ENCODE data around the gene TEX101.

The TEX101 gene

GRCh38 chr19:43438291-43439031 lies 23.8 kb downstream of the TEX101 start:
- H3K27ac ChIP-seq (ENCODE audit: low read depth, low read length), result no peak overlapping the region
- no peaks in the 10 kb centered on the region for H3F3A ChIP-seq (ENCODE audit: control insufficient read depth, insufficient read depth)
- H4K20me1 ChIP-seq (ENCODE audit: control insufficient read depth, insufficient read depth, low read depth, low read length), result no peaks in the 10 kb centered on the region
- H3K4me3 ChIP-seq (ENCODE audit: low read length), result peak overlapping the region; percentile 24; the same call in 1 of the 2 replicates
- H3K36me3 ChIP-seq (ENCODE audit: control insufficient read depth, low read length), result no peaks in the 10 kb centered on the region
- H3K27me3 ChIP-seq (ENCODE audit: control insufficient read depth, low read length), result no peaks in the 10 kb centered on the region
- H3K4me1 ChIP-seq (ENCODE audit: control insufficient read depth, low read length), result peaks cover 11% of the 10 kb centered on the region
- no peaks in the 10 kb centered on the region for H3K79me2 ChIP-seq (ENCODE audit: control insufficient read depth, low read length)
- TF ChIP-seq EZH2phosphoT487 (IDR thresholded peaks at IDR 0.05; ENCODE audit: borderline replicate concordance, low read length) (no peak), CTCF (IDR thresholded peaks at IDR 0.05; ENCODE audit: low read depth, low read length, poor library complexity, severe bottlenecking) (no peak)
- 0 out of 2 replicates have a peak, but pooled peaks cover 3% of the 10 kb centered on the region for H3K9me3 ChIP-seq (ENCODE audit: control insufficient read depth, insufficient read depth, low read length)
- peak overlapping the region; percentile 37; the same call in 1 of the 2 replicates for H3K4me2 ChIP-seq (ENCODE audit: low read length)
- no peaks in the 10 kb centered on the region for H3K9me2 ChIP-seq (replicated peaks; ENCODE audit: control insufficient read depth, low read length)

- no peaks in the 10 kb centered on the region for H3F3A ChIP-seq (ENCODE audit: control insufficient read depth, insufficient read depth)
- H3K27ac ChIP-seq (ENCODE audit: low read depth, low read length), result no peak overlapping the region
- H3K4me2 ChIP-seq (ENCODE audit: low read length), result peak overlapping the region; percentile 37; the same call in 1 of the 2 replicates
- no peaks in the 10 kb centered on the region for H4K20me1 ChIP-seq (ENCODE audit: control insufficient read depth, insufficient read depth, low read depth, low read length)
- no peaks in the 10 kb centered on the region for H3K79me2 ChIP-seq (ENCODE audit: control insufficient read depth, low read length)
- H3K4me1 ChIP-seq (ENCODE audit: control insufficient read depth, low read length), result peaks cover 11% of the 10 kb centered on the region
- no peaks in the 10 kb centered on the region for H3K36me3 ChIP-seq (ENCODE audit: control insufficient read depth, low read length)
- H3K27me3 ChIP-seq (ENCODE audit: control insufficient read depth, low read length), result no peaks in the 10 kb centered on the region
- no peak for TF ChIP-seq CTCF (IDR thresholded peaks at IDR 0.05; ENCODE audit: low read depth, low read length, poor library complexity, severe bottlenecking)
- TF ChIP-seq EZH2phosphoT487 (IDR thresholded peaks at IDR 0.05; ENCODE audit: borderline replicate concordance, low read length), result no peak
- H3K4me3 ChIP-seq (ENCODE audit: low read length), result peak overlapping the region; percentile 24; the same call in 1 of the 2 replicates
- no peaks in the 10 kb centered on the region for H3K9me2 ChIP-seq (replicated peaks; ENCODE audit: control insufficient read depth, low read length)
- H3K9me3 ChIP-seq (ENCODE audit: control insufficient read depth, insufficient read depth, low read length), result 0 out of 2 replicates have a peak, but pooled peaks cover 3% of the 10 kb centered on the region
Observed at GRCh38 chr19:43439032-43439708, 24.5 kb downstream of the TEX101 start.

GRCh38 chr19:43439709-43440063 lies 25.0 kb downstream of the TEX101 start:
- H4K20me1 ChIP-seq (ENCODE audit: control insufficient read depth, insufficient read depth, low read depth, low read length), result no peaks in the 10 kb centered on the region
- H3K4me2 ChIP-seq (ENCODE audit: low read length), result no peak overlapping the region
- TF ChIP-seq EZH2phosphoT487 (IDR thresholded peaks at IDR 0.05; ENCODE audit: borderline replicate concordance, low read length) (no peak), CTCF (IDR thresholded peaks at IDR 0.05; ENCODE audit: low read depth, low read length, poor library complexity, severe bottlenecking) (no peak)
- H3K79me2 ChIP-seq (ENCODE audit: control insufficient read depth, low read length), result no peaks in the 10 kb centered on the region
- no peaks in the 10 kb centered on the region for H3K27me3 ChIP-seq (ENCODE audit: control insufficient read depth, low read length)
- no peak overlapping the region for H3K4me3 ChIP-seq (ENCODE audit: low read length)
- no peaks in the 10 kb centered on the region for H3K9me2 ChIP-seq (replicated peaks; ENCODE audit: control insufficient read depth, low read length)
- no peaks in the 10 kb centered on the region for H3K36me3 ChIP-seq (ENCODE audit: control insufficient read depth, low read length)
- 0 out of 2 replicates have a peak, but pooled peaks cover 3% of the 10 kb centered on the region for H3K9me3 ChIP-seq (ENCODE audit: control insufficient read depth, insufficient read depth, low read length)
- H3F3A ChIP-seq (ENCODE audit: control insufficient read depth, insufficient read depth), result no peaks in the 10 kb centered on the region
- no peak overlapping the region for H3K27ac ChIP-seq (ENCODE audit: low read depth, low read length)
- peaks cover 11% of the 10 kb centered on the region for H3K4me1 ChIP-seq (ENCODE audit: control insufficient read depth, low read length)

Data from DOHH2 (cell line).